HG03064 (cell line): ENCODE results near the gene RGS16.

Source experiments
- ATAC-seq: cut with Tn5 transposase; IDR thresholded peaks from one replicate; pipeline ENCODE4 v1.9.1; 2021; ENCODE audit warnings: low read depth; ENCODE audit not compliant: unreplicated experiment

The RGS16 gene

GRCh38 chr1:182630586-182630985, 26.4 kb upstream of the RGS16 start:
- no peak for ATAC-seq

- no peak for ATAC-seq
Measured at GRCh38 chr1:182629499-182630096, 25.4 kb upstream of the RGS16 start.

GRCh38 chr1:182629080-182629479, 24.9 kb upstream of the RGS16 start:
- ATAC-seq: no peak

GRCh38 chr1:182628657-182629056, 24.5 kb upstream of the RGS16 start:
- no peak for ATAC-seq

- ATAC-seq: no peak
Measured at GRCh38 chr1:182627622-182628021, 23.4 kb upstream of the RGS16 start.

GRCh38 chr1:182626527-182626926, 22.3 kb upstream of the RGS16 start:
- ATAC-seq: no peak

- no peak for ATAC-seq
Measured at GRCh38 chr1:182625719-182626504, 21.7 kb upstream of the RGS16 start.

- no peak for ATAC-seq
Measured at GRCh38 chr1:182625024-182625423, 20.8 kb upstream of the RGS16 start.

- ATAC-seq: no peak
Measured at GRCh38 chr1:182624577-182624976, 20.4 kb upstream of the RGS16 start.

GRCh38 chr1:182622901-182623528, 18.8 kb upstream of the RGS16 start:
- no peak for ATAC-seq

- no peak for ATAC-seq
Measured at GRCh38 chr1:182621906-182622305, 17.7 kb upstream of the RGS16 start.

GRCh38 chr1:182620924-182621585, 16.9 kb upstream of the RGS16 start:
- no peak for ATAC-seq

- ATAC-seq: no peak
Measured at GRCh38 chr1:182617734-182618351, 13.7 kb upstream of the RGS16 start.

GRCh38 chr1:182617014-182617429, 12.8 kb upstream of the RGS16 start:
- no peak for ATAC-seq

- peak; percentile 59 for ATAC-seq
Measured at GRCh38 chr1:182616130-182617013, 12.2 kb upstream of the RGS16 start.

GRCh38 chr1:182615468-182616129, 11.4 kb upstream of the RGS16 start:
- ATAC-seq: peak; percentile 29

GRCh38 chr1:182614796-182615454, 10.7 kb upstream of the RGS16 start:
- ATAC-seq: peak; percentile 33

GRCh38 chr1:182611787-182612186, 7.6 kb upstream of the RGS16 start:
- no peak for ATAC-seq

GRCh38 chr1:182611326-182611725, 7.1 kb upstream of the RGS16 start:
- no peak for ATAC-seq
